Measurements from ENCODE around the gene ERAL1.

- TF ChIP-seq CTCF (conservative IDR thresholded peaks at IDR 0.05 in 1 of 2, IDR thresholded peaks at IDR 0.05 in 1 of 2; ENCODE audit: extremely low read depth in 1 of 2, insufficient read depth in 1 of 2, low read depth in 1 of 2, low read length in 2 of 2) (no peak), EZH2 (IDR thresholded peaks at IDR 0.05; ENCODE audit: borderline replicate concordance, low read length) (no peak)
These were observed 492 bp downstream of the ERAL1 start for GRCh38 chr17:28855336-28855679.
